A172 (cell line): ENCODE measurements around the gene PEX7. TPM values are rescaled to one million over a fixed set of nuclear protein-coding genes. Genes with fewer than 3 reads are reported as not detected.
"Not testable (repeated sequence)": the region's sequence is repeated elsewhere in the genome, so short reads cannot be mapped to it uniquely, and the experiment has no call there.

ENCODE experiments used
- DNase-seq: peaks from one replicate; pipeline ENCODE4 v3.0.0-alpha.2; 2015; ENCODE audit warnings: low spot score
- total RNA-seq: library from RNA; depleted of rRNA; stranded (reverse); fragments of >200 nt; shearing (Covaris generic); gene quantifications from 2 replicates; pipeline ENCODE4 v1.2.3, GENCODE V29; 2014

The PEX7 gene
- total RNA-seq, 1 experiment from 2014 or later, result 11.6 TPM

DNA sequence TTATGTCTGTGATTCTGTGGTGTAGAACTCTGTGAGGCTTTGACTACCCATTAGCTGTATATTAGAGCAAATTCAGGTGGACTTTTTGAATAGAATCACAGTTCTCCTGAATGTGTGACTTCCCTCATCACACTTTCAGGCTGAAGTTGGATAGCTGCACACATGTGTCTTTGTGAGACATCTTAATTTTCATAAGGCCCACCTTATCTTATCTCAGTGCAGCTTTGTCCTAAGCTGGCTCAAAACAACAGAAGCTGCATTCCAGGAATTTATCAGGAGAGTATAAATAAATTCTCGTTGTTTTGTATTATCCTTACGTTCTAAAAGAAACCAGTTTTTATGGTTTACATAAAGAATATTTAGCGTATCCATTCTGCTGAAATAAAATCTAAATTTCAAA is 73.5 kb downstream of the PEX7 start:
- no peak for DNase-seq

GRCh38 chr6:136897071-136897470 is 74.7 kb downstream of the PEX7 start:
- DNase-seq, result no peak

DNA sequence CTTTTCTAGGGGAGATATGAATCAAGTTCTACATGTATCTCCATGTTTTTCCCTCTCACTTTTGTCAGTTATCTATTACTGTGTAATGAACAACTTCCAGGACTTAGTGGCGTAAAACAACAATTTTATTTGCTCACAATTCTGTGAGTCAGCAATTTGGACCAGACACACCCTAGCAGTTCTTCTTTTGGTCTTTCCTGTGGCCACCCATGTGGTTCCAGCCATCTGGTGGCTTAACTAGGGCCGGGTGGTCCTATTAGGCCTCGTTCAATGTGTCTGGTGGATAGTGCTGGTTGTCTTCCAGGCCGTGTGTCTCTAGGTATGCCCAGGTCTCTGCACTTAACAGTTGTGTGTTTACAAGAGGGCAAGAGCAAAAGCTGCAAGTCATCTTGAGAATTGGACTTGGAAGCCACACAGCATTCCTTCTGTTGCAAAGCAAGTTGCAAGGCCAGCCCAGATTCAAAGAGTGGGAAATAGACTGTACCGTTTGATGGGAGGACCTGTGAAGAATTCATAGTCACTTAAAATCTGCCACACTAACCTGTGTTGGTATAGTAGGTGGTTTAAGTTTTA is 78.9 kb downstream of the PEX7 start:
- DNase-seq, result no peak

DNA sequence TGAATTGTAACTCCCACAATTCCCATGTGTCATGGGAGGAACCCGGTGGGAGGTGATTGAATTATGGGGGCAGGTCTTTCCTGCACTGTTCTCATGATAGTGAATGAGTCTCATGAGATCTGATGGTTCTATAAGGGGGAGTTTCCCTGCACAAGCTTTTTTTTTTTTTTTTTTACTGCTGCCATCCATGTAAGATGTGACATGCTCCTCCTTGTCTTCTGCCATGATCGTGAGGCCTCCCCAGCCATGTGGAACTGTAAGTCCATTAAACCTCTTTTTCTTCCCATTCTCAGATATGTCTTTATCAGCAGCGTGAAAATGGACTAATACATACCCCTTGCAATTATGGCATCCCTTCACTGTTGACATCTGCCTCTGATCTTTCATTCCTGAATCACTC is 82.1 kb downstream of the PEX7 start:
- DNase-seq, result not testable (repeated sequence)

DNA sequence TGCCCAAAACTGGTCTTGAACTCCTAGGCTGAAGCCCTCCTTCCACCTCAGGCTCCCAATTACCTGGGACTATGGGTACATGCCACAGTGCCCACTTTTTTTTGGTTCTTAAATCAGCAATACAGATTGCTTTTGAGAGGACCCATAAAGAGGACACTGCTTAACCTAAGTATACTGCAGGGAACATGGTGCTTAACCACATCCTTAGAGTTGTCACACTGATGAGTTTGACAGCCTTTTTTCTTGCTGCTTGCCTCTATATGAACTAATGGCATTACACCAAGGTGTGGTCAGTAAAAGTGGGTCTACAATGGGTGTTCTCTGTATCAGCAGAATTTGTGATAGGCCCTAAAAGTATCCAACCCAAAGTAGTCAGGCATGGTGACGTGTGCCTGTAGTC is 92.6 kb downstream of the PEX7 start:
- no peak for DNase-seq

DNA sequence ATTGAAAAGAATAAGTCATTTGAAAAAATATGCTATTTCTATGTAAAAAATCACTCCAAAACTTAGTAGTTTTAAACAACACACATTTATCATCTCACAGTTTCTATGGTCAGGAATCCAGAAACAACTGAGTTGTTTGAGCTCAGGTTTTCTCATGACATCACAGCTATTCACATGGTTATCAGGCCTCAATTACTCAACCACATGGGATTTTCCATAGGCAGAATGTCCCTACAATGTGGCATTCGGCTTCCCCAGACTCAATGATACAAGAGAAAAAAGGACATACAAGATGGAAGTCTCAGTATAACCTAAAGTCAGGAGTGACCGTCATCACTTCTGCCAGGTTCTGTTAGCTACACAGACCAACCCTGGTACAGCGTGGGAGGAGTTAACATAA is 96.3 kb downstream of the PEX7 start:
- no peak for DNase-seq

DNA sequence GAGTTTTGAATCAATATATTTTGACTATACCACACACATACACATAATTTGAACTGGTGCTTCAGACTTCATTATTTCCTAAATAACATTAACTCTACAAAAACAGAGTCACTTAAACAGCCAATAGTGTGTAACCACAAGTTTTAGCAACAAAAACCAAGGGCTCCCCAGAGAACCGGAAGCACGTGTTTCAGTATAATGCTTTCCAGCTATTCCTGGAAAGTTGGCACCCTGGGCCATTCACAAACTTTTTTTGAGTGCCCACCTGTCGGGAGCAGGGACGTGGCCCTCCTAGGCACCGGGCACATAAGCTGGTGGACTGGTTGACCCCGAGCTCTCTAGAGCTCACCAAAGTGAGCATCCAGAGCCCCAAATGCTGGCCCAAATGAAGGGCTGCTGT is 97.8 kb downstream of the PEX7 start:
- no peak for DNase-seq

GRCh38 chr6:136920671-136921380 is 98.4 kb downstream of the PEX7 start:
- no peak for DNase-seq

- DNase-seq, result no peak
These were observed 99.1 kb downstream of the PEX7 start for GRCh38 chr6:136921381-136921935.

DNA sequence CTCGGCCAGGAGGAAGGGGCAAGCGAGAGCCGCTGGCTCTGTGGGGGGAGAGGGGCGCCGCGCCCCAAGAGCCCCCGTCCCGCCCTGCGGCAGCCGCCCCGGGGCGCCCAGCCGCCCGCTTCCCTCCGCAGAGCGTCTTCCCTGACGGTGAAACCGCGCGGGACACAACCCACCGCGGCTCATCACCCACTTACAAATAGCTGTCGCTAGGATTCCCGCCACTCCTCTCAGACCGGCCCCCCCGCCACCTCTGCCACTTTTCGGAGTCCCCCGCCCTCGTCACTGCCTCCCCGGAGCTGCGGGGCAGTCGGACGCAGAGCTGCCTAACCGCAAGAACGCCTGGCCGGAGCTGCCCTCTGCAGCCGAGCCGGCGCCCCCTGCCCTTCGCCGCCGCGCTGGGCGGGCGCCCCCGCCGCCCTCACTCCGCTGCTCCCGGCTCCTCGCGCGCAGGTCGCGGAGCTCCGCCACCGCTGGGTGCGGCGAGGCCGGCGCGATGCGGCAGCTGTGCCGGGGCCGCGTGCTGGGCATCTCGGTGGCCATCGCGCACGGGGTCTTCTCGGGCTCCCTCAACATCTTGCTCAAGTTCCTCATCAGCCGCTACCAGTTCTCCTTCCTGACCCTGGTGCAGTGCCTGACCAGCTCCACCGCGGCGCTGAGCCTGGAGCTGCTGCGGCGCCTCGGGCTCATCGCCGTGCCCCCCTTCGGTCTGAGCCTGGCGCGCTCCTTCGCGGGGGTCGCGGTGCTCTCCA is 99.7 kb downstream of the PEX7 start, which contains the start of gene SLC35D3:
Gene SLC35D3, plus strand, starts transcription at position 366 of the 749 bp plus-strand sequence. Its CDS starts 128 bp downstream, at position 494.
- no peak for DNase-seq

GRCh38 chr6:136922685-136923006 is 100.3 kb downstream of the PEX7 start:
- no peak for DNase-seq

GRCh38 chr6:136923116-136923953 is 100.9 kb downstream of the PEX7 start:
- DNase-seq, result no peak

DNA sequence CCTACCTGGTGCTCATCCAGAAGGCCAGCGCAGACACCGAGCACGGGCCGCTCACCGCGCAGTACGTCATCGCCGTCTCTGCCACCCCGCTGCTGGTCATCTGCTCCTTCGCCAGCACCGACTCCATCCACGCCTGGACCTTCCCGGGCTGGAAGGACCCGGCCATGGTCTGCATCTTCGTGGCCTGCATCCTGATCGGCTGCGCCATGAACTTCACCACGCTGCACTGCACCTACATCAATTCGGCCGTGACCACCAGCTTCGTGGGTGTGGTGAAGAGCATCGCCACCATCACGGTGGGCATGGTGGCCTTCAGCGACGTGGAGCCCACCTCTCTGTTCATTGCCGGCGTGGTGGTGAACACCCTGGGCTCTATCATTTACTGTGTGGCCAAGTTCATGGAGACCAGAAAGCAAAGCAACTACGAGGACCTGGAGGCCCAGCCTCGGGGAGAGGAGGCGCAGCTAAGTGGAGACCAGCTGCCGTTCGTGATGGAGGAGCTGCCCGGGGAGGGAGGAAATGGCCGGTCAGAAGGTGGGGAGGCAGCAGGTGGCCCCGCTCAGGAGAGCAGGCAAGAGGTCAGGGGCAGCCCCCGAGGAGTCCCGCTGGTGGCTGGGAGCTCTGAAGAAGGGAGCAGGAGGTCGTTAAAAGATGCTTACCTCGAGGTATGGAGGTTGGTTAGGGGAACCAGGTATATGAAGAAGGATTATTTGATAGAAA is 101.7 kb downstream of the PEX7 start:
- no peak for DNase-seq

DNA sequence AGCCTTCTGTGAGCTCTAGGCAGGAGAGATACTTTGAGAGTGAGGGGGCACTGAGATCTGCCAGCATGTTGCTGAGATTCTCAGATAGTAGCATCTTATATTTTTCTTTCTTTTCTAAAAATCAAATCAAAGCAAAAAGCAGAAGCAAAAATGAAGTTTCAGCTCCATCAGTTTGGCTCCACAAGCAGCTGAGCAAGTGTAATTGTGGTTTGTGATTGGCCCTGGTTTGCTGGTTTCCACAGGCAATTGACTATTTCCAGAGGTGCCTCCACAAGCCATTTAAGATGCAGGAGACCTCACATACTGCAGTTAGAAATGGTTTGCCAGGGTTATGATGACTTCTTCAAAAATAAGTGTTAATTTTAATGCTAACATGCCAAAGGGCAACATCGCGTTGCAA is 104.0 kb downstream of the PEX7 start:
- DNase-seq, result no peak

- no peak for DNase-seq
These were observed 104.9 kb downstream of the PEX7 start for GRCh38 chr6:136927292-136927691.

GRCh38 chr6:136930528-136930927 is 108.1 kb downstream of the PEX7 start:
- no peak for DNase-seq

DNA sequence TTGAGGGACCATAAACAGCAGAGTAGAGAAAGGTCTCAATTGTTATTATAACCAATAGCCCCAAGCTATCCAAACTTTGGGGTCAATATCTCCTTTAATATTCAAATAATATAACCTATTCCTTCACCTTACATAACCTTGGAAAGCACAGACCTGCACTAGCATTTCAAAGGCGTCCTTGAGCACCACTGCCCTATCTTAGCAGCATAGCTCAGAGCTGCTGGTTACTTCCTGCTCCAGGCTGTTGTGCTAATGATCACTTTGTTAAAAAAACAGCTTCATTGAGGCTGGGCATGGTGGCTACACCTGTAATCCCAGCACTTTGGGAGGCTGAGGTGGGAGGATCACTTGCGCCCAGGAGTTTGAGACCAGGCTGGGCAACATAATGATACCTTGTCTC is 110.2 kb downstream of the PEX7 start:
- DNase-seq, result no peak

DNA sequence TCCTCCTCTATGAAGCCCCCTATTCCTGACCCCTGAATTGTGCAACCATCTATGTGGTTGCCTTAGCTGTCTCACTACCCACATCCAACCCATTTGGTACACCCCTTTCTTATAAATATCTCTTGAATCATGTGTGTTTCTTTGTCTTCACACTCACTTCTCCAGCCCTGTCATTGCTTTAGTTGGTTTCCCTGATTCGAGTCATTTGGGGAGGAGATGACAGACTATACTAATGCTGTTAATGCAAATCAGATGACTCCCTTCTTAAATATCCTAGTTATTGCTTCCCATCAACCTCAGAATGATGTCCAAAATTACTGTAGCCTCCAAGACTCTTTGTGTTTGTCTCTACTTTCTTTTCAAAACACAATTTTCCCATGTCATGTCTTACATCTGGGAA is 122.7 kb downstream of the PEX7 start:
- DNase-seq, result no peak

DNA sequence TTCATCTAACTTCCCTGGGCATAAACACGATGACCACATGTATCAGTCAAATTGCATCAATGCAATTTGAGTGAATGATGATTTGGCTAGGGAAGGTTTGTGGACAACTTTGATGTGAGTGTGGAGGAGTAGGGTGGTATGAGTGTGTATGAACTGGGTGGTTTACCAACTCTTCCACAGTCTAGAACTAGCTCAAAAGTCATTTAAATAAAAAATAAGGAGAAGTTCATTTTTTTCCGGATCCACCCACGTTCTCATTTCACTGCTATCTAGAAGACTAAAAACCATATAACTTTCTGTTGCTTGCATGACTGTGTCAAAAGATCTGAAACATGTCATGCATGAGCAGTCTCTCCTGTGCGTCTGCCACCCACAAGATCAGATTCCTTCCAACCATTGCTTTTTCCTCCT is 123.3 kb downstream of the PEX7 start:
- DNase-seq, result no peak

DNA sequence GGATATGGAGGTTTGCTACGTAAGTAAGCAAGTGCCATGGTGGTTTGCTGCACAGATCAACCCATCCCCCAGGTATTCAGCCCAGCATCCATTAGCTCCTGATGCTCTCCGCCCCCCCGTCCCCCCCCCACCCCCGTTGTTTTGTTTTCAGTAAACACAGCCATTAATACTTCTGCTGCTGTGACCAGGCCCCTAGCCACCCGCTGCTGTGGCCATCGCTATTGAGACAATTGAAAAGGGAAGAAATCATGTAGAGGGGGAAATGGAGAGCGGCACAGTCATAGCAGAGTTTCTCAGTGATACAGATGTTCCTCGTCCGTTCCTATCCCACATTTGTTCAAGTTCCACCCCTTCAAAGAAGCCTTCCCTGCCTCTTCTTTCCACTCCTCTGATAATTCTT is 124.6 kb downstream of the PEX7 start:
- no peak for DNase-seq

GRCh38 chr6:136949957-136950356 is 127.6 kb downstream of the PEX7 start:
- DNase-seq, result not testable (repeated sequence)
